Measurements from ENCODE around the gene PCDHGA12. TPM values are rescaled to one million over a fixed set of nuclear protein-coding genes. Genes with fewer than 3 reads are reported as not detected.

PCDHGA12 gene
- total and polyA plus RNA-seq, 2 experiments from 2014 or later = 0.68 to 3.5 TPM

DNA sequence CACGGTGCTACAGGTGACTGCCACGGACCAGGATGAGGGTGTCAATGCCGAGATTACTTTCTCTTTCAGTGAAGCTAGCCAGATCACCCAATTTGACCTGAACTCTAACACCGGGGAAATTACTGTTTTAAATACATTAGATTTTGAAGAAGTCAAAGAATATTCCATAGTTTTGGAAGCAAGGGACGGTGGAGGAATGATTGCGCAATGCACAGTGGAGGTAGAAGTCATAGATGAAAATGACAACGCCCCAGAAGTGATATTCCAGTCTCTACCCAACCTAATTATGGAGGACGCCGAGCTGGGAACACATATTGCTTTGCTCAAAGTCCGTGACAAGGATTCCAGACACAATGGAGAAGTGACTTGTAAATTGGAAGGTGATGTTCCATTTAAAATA is 41.6 kb upstream of the PCDHGA12 start (continued):
- TF ChIP-seq, protein P1, sequence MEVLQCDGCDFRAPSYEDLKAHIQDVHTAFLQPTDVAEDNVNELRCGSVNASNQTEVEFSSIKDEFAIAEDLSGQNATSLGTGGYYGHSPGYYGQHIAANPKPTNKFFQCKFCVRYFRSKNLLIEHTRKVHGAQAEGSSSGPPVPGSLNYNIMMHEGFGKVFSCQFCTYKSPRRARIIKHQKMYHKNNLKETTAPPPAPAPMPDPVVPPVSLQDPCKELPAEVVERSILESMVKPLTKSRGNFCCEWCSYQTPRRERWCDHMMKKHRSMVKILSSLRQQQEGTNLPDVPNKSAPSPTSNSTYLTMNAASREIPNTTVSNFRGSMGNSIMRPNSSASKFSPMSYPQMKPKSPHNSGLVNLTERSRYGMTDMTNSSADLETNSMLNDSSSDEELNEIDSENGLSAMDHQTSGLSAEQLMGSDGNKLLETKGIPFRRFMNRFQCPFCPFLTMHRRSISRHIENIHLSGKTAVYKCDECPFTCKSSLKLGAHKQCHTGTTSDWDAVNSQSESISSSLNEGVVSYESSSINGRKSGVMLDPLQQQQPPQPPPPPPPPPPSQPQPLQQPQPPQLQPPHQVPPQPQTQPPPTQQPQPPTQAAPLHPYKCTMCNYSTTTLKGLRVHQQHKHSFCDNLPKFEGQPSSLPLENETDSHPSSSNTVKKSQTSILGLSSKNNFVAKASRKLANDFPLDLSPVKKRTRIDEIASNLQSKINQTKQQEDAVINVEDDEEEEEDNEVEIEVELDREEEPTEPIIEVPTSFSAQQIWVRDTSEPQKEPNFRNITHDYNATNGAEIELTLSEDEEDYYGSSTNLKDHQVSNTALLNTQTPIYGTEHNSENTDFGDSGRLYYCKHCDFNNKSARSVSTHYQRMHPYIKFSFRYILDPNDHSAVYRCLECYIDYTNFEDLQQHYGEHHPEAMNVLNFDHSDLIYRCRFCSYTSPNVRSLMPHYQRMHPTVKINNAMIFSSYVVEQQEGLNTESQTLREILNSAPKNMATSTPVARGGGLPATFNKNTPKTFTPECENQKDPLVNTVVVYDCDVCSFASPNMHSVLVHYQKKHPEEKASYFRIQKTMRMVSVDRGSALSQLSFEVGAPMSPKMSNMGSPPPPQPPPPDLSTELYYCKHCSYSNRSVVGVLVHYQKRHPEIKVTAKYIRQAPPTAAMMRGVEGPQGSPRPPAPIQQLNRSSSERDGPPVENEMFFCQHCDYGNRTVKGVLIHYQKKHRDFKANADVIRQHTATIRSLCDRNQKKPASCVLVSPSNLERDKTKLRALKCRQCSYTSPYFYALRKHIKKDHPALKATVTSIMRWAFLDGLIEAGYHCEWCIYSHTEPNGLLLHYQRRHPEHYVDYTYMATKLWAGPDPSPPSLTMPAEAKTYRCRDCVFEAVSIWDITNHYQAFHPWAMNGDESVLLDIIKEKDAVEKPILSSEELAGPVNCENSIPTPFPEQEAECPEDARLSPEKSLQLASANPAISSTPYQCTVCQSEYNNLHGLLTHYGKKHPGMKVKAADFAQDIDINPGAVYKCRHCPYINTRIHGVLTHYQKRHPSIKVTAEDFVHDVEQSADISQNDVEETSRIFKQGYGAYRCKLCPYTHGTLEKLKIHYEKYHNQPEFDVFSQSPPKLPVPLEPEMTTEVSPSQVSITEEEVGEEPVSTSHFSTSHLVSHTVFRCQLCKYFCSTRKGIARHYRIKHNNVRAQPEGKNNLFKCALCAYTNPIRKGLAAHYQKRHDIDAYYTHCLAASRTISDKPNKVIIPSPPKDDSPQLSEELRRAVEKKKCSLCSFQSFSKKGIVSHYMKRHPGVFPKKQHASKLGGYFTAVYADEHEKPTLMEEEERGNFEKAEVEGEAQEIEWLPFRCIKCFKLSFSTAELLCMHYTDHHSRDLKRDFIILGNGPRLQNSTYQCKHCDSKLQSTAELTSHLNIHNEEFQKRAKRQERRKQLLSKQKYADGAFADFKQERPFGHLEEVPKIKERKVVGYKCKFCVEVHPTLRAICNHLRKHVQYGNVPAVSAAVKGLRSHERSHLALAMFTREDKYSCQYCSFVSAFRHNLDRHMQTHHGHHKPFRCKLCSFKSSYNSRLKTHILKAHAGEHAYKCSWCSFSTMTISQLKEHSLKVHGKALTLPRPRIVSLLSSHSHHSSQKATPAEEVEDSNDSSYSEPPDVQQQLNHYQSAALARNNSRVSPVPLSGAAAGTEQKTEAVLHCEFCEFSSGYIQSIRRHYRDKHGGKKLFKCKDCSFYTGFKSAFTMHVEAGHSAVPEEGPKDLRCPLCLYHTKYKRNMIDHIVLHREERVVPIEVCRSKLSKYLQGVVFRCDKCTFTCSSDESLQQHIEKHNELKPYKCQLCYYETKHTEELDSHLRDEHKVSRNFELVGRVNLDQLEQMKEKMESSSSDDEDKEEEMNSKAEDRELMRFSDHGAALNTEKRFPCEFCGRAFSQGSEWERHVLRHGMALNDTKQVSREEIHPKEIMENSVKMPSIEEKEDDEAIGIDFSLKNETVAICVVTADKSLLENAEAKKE (CRISPR knock-in tag; IDR thresholded peaks at IDR 0.05) = no peak
- no peak for TF ChIP-seq NANOG (IDR thresholded peaks at IDR 0.05; ENCODE audit: borderline replicate concordance)
- no peak for TF ChIP-seq ZNF114 (CRISPR knock-in tag; IDR thresholded peaks at IDR 0.05)

- no peak for DNase-seq (ENCODE audit: low spot score)
- Histone ChIP-seq H3K4me3 (no peak overlapping the region), H3K27ac (ENCODE audit: low read depth) (no peak overlapping the region), H4K20me1 (replicated peaks; ENCODE audit: insufficient read depth) (no peaks in the 10 kb centered on the region), H3K4me1 (ENCODE audit: insufficient read depth) (0 out of 2 replicates have a peak, but pooled peaks cover 5% of the 10 kb centered on the region), H3F3A (replicated peaks; ENCODE audit: low read depth) (no peaks in the 10 kb centered on the region), H2AFZ (no peak overlapping the region), H3K4me2 (no peak overlapping the region), H3K36me3 (ENCODE audit: insufficient read depth) (peaks cover 7% of the 10 kb centered on the region; the same call in 1 of the 2 replicates), H3K79me2 (replicated peaks; ENCODE audit: insufficient read depth) (0 out of 2 replicates have a peak, but pooled peaks cover 5% of the 10 kb centered on the region), H3K27me3 (ENCODE audit: insufficient read depth) (peaks cover 7% of the 10 kb centered on the region; the same call in 1 of the 2 replicates), H3K9me2 (ENCODE audit: insufficient read depth) (no peaks in the 10 kb centered on the region)
- TF ChIP-seq ZNF331 (CRISPR knock-in tag; IDR thresholded peaks at IDR 0.05; ENCODE audit: low read depth) = no peak
- TF ChIP-seq, protein P2, sequence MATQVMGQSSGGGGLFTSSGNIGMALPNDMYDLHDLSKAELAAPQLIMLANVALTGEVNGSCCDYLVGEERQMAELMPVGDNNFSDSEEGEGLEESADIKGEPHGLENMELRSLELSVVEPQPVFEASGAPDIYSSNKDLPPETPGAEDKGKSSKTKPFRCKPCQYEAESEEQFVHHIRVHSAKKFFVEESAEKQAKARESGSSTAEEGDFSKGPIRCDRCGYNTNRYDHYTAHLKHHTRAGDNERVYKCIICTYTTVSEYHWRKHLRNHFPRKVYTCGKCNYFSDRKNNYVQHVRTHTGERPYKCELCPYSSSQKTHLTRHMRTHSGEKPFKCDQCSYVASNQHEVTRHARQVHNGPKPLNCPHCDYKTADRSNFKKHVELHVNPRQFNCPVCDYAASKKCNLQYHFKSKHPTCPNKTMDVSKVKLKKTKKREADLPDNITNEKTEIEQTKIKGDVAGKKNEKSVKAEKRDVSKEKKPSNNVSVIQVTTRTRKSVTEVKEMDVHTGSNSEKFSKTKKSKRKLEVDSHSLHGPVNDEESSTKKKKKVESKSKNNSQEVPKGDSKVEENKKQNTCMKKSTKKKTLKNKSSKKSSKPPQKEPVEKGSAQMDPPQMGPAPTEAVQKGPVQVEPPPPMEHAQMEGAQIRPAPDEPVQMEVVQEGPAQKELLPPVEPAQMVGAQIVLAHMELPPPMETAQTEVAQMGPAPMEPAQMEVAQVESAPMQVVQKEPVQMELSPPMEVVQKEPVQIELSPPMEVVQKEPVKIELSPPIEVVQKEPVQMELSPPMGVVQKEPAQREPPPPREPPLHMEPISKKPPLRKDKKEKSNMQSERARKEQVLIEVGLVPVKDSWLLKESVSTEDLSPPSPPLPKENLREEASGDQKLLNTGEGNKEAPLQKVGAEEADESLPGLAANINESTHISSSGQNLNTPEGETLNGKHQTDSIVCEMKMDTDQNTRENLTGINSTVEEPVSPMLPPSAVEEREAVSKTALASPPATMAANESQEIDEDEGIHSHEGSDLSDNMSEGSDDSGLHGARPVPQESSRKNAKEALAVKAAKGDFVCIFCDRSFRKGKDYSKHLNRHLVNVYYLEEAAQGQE (IDR thresholded peaks at IDR 0.05; ENCODE audit: unreplicated experiment) = no peak
- TF ChIP-seq, protein P3, sequence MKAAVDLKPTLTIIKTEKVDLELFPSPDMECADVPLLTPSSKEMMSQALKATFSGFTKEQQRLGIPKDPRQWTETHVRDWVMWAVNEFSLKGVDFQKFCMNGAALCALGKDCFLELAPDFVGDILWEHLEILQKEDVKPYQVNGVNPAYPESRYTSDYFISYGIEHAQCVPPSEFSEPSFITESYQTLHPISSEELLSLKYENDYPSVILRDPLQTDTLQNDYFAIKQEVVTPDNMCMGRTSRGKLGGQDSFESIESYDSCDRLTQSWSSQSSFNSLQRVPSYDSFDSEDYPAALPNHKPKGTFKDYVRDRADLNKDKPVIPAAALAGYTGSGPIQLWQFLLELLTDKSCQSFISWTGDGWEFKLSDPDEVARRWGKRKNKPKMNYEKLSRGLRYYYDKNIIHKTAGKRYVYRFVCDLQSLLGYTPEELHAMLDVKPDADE (IDR thresholded peaks at IDR 0.05) = no peak
- H3K4me1 Mint-ChIP-seq = no peaks in the 10 kb centered on the region; the same call in 2 of the 3 replicates
- H3K36me3 Mint-ChIP-seq (ENCODE audit: low read depth) = peaks cover 75% of the 10 kb centered on the region
- no peak for ATAC-seq
- peaks cover 89% of the 10 kb centered on the region for H3K9me3 Mint-ChIP-seq
- no peak overlapping the region for H3K27ac Mint-ChIP-seq
- H3K27me3 Mint-ChIP-seq (ENCODE audit: insufficient read depth, low read depth, poor library complexity) = peaks cover 5% of the 10 kb centered on the region
- peak overlapping the region; percentile 13; the same call in 1 of the 3 replicates for H3K4me3 Mint-ChIP-seq
Observed at GRCh38 chr5:141389153-141390042, 40.9 kb upstream of the PCDHGA12 start.

All from GM23338 (cell line).